Measurements from ENCODE around the gene DHX30. TPM values are rescaled to one million over a fixed set of nuclear protein-coding genes. Genes with fewer than 3 reads are reported as not detected.

The DHX30 gene
- total RNA-seq, 2 donors from 2014 or later, result 48.8 to 93.8 TPM

GRCh38 chr3:47855461-47856383 lies 52.8 kb downstream of the DHX30 start:
- ATAC-seq (replicated peaks), result no peak
- Mint-ChIP-seq H3K4me1 (no peaks in the 10 kb centered on the region), H3K27me3 (no peaks in the 10 kb centered on the region), H3K36me3 (ENCODE audit: low read depth) (peaks cover 70% of the 10 kb centered on the region), H3K27ac (no peak overlapping the region), H3K9me3 (no peaks in the 10 kb centered on the region), H3K4me3 (no peak overlapping the region)

GRCh38 chr3:47856669-47857068 lies 53.7 kb downstream of the DHX30 start:
- H3K4me1 Mint-ChIP-seq, result no peaks in the 10 kb centered on the region
- peaks cover 64% of the 10 kb centered on the region for H3K36me3 Mint-ChIP-seq (ENCODE audit: low read depth)
- H3K9me3 Mint-ChIP-seq, result no peaks in the 10 kb centered on the region
- no peak overlapping the region for H3K27ac Mint-ChIP-seq
- no peak for ATAC-seq (replicated peaks)
- no peak overlapping the region for H3K4me3 Mint-ChIP-seq
- no peaks in the 10 kb centered on the region for H3K27me3 Mint-ChIP-seq

- H3K36me3 Mint-ChIP-seq (ENCODE audit: low read depth), result peaks cover 62% of the 10 kb centered on the region
- no peak for ATAC-seq (replicated peaks)
- H3K27me3 Mint-ChIP-seq, result no peaks in the 10 kb centered on the region
- H3K4me1 Mint-ChIP-seq, result no peaks in the 10 kb centered on the region
- H3K4me3 Mint-ChIP-seq, result no peak overlapping the region
- H3K9me3 Mint-ChIP-seq, result no peaks in the 10 kb centered on the region
- no peak overlapping the region for H3K27ac Mint-ChIP-seq
These were observed 54.2 kb downstream of the DHX30 start for GRCh38 chr3:47857151-47857550.

- no peak for ATAC-seq (replicated peaks)
- Mint-ChIP-seq H3K4me3 (no peak overlapping the region), H3K27me3 (no peaks in the 10 kb centered on the region), H3K36me3 (ENCODE audit: low read depth) (peaks cover 63% of the 10 kb centered on the region), H3K4me1 (no peaks in the 10 kb centered on the region), H3K9me3 (no peaks in the 10 kb centered on the region), H3K27ac (peak overlapping the region; percentile 2)
These were observed 57.1 kb downstream of the DHX30 start for GRCh38 chr3:47859956-47860605.

GRCh38 chr3:47863391-47864128 lies 60.6 kb downstream of the DHX30 start:
- no peak for ATAC-seq (replicated peaks)
- Mint-ChIP-seq H3K9me3 (no peaks in the 10 kb centered on the region), H3K27me3 (no peaks in the 10 kb centered on the region), H3K27ac (no peak overlapping the region), H3K4me3 (no peak overlapping the region), H3K4me1 (no peaks in the 10 kb centered on the region), H3K36me3 (ENCODE audit: low read depth) (peaks cover 58% of the 10 kb centered on the region)

- Mint-ChIP-seq H3K4me3 (no peak overlapping the region), H3K36me3 (ENCODE audit: low read depth) (peaks cover 67% of the 10 kb centered on the region), H3K27ac (peak overlapping the region; percentile 31), H3K4me1 (no peaks in the 10 kb centered on the region), H3K9me3 (no peaks in the 10 kb centered on the region), H3K27me3 (no peaks in the 10 kb centered on the region)
- ATAC-seq (replicated peaks), result no peak
These were observed 62.3 kb downstream of the DHX30 start for GRCh38 chr3:47865192-47865591.

GRCh38 chr3:47867451-47868044 lies 64.6 kb downstream of the DHX30 start:
- peak overlapping the region; percentile 20 for H3K27ac Mint-ChIP-seq
- no peak overlapping the region for H3K4me3 Mint-ChIP-seq
- no peaks in the 10 kb centered on the region for H3K9me3 Mint-ChIP-seq
- H3K36me3 Mint-ChIP-seq (ENCODE audit: low read depth), result peaks cover 83% of the 10 kb centered on the region
- no peaks in the 10 kb centered on the region for H3K4me1 Mint-ChIP-seq
- no peaks in the 10 kb centered on the region for H3K27me3 Mint-ChIP-seq
- no peak for ATAC-seq (replicated peaks)

GRCh38 chr3:47868306-47868705 lies 65.4 kb downstream of the DHX30 start:
- no peak overlapping the region for H3K27ac Mint-ChIP-seq
- H3K36me3 Mint-ChIP-seq (ENCODE audit: low read depth), result peaks cover 87% of the 10 kb centered on the region
- no peaks in the 10 kb centered on the region for H3K9me3 Mint-ChIP-seq
- no peak overlapping the region for H3K4me3 Mint-ChIP-seq
- ATAC-seq (replicated peaks), result no peak
- no peaks in the 10 kb centered on the region for H3K4me1 Mint-ChIP-seq
- H3K27me3 Mint-ChIP-seq, result no peaks in the 10 kb centered on the region

- no peaks in the 10 kb centered on the region for H3K9me3 Mint-ChIP-seq
- peaks cover 84% of the 10 kb centered on the region for H3K36me3 Mint-ChIP-seq (ENCODE audit: low read depth)
- H3K27me3 Mint-ChIP-seq, result no peaks in the 10 kb centered on the region
- peak overlapping the region; percentile 51 for H3K27ac Mint-ChIP-seq
- H3K4me3 Mint-ChIP-seq, result no peak overlapping the region
- ATAC-seq (replicated peaks), result no peak
- H3K4me1 Mint-ChIP-seq, result no peaks in the 10 kb centered on the region
These were observed 67.2 kb downstream of the DHX30 start for GRCh38 chr3:47870156-47870555.

- ATAC-seq (replicated peaks), result no peak
- Mint-ChIP-seq H3K36me3 (ENCODE audit: low read depth) (peaks cover 83% of the 10 kb centered on the region), H3K4me3 (no peak overlapping the region), H3K27ac (peak overlapping the region; percentile 51), H3K4me1 (no peaks in the 10 kb centered on the region), H3K27me3 (no peaks in the 10 kb centered on the region), H3K9me3 (no peaks in the 10 kb centered on the region)
These were observed 67.8 kb downstream of the DHX30 start for GRCh38 chr3:47870702-47871260.

GRCh38 chr3:47871389-47871788 lies 68.5 kb downstream of the DHX30 start:
- ATAC-seq (replicated peaks), result no peak
- H3K9me3 Mint-ChIP-seq, result no peaks in the 10 kb centered on the region
- H3K4me3 Mint-ChIP-seq, result no peak overlapping the region
- H3K27ac Mint-ChIP-seq, result no peak overlapping the region
- peaks cover 79% of the 10 kb centered on the region for H3K36me3 Mint-ChIP-seq (ENCODE audit: low read depth)
- no peaks in the 10 kb centered on the region for H3K4me1 Mint-ChIP-seq
- H3K27me3 Mint-ChIP-seq, result no peaks in the 10 kb centered on the region

GRCh38 chr3:47872916-47873315 lies 70.0 kb downstream of the DHX30 start:
- Mint-ChIP-seq H3K4me3 (no peak overlapping the region), H3K27me3 (no peaks in the 10 kb centered on the region), H3K9me3 (no peaks in the 10 kb centered on the region), H3K4me1 (peaks cover 2% of the 10 kb centered on the region), H3K36me3 (ENCODE audit: low read depth) (peaks cover 81% of the 10 kb centered on the region), H3K27ac (no peak overlapping the region)
- ATAC-seq (replicated peaks), result no peak

- ATAC-seq (replicated peaks), result no peak
- no peak overlapping the region for H3K27ac Mint-ChIP-seq
These were observed 71.5 kb downstream of the DHX30 start for GRCh38 chr3:47874438-47874837.

GRCh38 chr3:47874913-47875312 lies 72.0 kb downstream of the DHX30 start:
- Mint-ChIP-seq H3K4me3 (no peak overlapping the region), H3K27me3 (no peaks in the 10 kb centered on the region), H3K9me3 (no peaks in the 10 kb centered on the region), H3K4me1 (peaks cover 5% of the 10 kb centered on the region), H3K27ac (no peak overlapping the region), H3K36me3 (ENCODE audit: low read depth) (peaks cover 66% of the 10 kb centered on the region)
- no peak for ATAC-seq (replicated peaks)

More at GRCh38 chr3:47874438-47874837, 71.5 kb downstream of the DHX30 start:
- Mint-ChIP-seq H3K4me1 (peaks cover 5% of the 10 kb centered on the region), H3K27me3 (no peaks in the 10 kb centered on the region), H3K36me3 (ENCODE audit: low read depth) (peaks cover 71% of the 10 kb centered on the region), H3K4me3 (no peak overlapping the region), H3K9me3 (no peaks in the 10 kb centered on the region)
